Gastroesophageal sphincter (tissue), 4 donors: Measurements from ENCODE around the gene LBHD2. TPM values are rescaled to one million over a fixed set of nuclear protein-coding genes. Genes with fewer than 3 reads are reported as not detected.

Experiments
- ATAC-seq: fragments of 150-250 bp; one replicate; pipeline ENCODE4 v1.9.1; 2016; ENCODE audit warnings: mild to moderate bottlenecking, moderate library complexity
- H3K27ac ChIP-seq, 4 donors: fragments of 200-600 bp; sonication (generic) in 3 of 4; 1 replicate in 3 of 4; 2 replicates in 1 of 4; pipeline ENCODE4 v1.5.1; 2016 to 2019
- H3K27me3 ChIP-seq: fragments of 200-600 bp; sonication (generic); one replicate; pipeline ENCODE4 v1.5.1; 2019
- H3K36me3 ChIP-seq, 2 donors: fragments of 200-600 bp; sonication (generic); one replicate each; pipeline ENCODE4 v1.5.1; 2019; ENCODE audit warnings: control low read depth in 1 of 2
- H3K4me1 ChIP-seq, 3 donors: fragments of 200-600 bp; sonication (generic); 1 replicate in 2 of 3; 2 replicates in 1 of 3; pipeline ENCODE4 v1.5.1; 2016 to 2019; ENCODE audit warnings: control low read depth in 2 of 3
- H3K4me3 ChIP-seq, 2 donors: fragments of 200-600 bp; sonication (generic); one replicate each; pipeline ENCODE4 v1.5.1; 2019; ENCODE audit warnings: mild to moderate bottlenecking in 1 of 2, moderate library complexity in 1 of 2
- H3K9me3 ChIP-seq, 3 donors: fragments of 200-600 bp; sonication (generic); one replicate each; pipeline ENCODE4 v1.5.1; 2017 to 2019; ENCODE audit warnings: control low read depth in 2 of 3
- EP300 ChIP-seq: sonication (generic); formaldehyde crosslinking; IDR thresholded peaks from one replicate; pipeline ENCODE4 v1.6.1; 2017; ENCODE audit warnings: antibody characterized with exemption, mild to moderate bottlenecking
- POLR2A ChIP-seq, 2 donors: fragments of 450-650 bp; IDR thresholded peaks; one replicate each; pipeline ENCODE4 v1.6.1; 2017; ENCODE audit warnings: antibody characterized with exemption in 2 of 2, mild to moderate bottlenecking in 2 of 2, moderate library complexity in 1 of 2
- POLR2AphosphoS5 ChIP-seq: sonication (generic); formaldehyde crosslinking; IDR thresholded peaks from one replicate; pipeline ENCODE4 v1.6.1; 2017; ENCODE audit warnings: antibody characterized with exemption
- WGBS, 2 donors: methylation state at CpG; one replicate each; pipeline ENCODE4 v1.1.5; 2018; ENCODE audit warnings: low coverage in 1 of 2; 5-methylcytosine and 5-hydroxymethylcytosine counted together
- total RNA-seq, 4 donors: library from RNA; depleted of rRNA; stranded (reverse); fragments of >200 nt; gene quantifications; one replicate each; pipeline ENCODE4 v1.1.0, GENCODE V29; 2016
- TF ChIP-seq, protein P1 (sequence below), 4 experiments: fragments of 200-600 bp in 2 of 4; fragments of 450-650 bp in 2 of 4; sonication (generic) in 1 of 4; IDR thresholded peaks; one replicate each; pipeline ENCODE4 v1.5.1; 2017 to 2019; ENCODE audit warnings: antibody characterized with exemption in 4 of 4, mild to moderate bottlenecking in 2 of 4, moderate library complexity in 2 of 4

Gene LBHD2
- total RNA-seq, 4 donors from 2014 or later = not detected

DNA sequence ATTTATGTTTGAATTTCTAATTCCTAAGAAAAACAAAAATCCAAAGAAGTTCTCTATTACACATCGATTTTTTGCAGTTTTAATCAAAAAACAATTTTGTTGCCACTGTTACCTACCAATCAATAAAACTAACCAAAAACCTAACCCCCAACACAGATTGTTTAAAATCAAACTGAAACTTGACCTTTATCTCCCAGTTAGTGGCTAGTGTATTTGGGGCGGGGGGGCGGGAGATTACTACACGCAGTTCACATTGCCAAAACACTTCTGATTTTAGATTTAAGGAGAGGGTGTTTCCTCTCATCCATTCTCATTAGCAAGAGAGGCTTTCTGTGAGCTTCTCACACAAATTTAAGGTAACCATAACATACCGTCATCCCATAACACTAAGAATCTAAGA lies 33.1 kb upstream of the LBHD2 start:
- no peaks in the 10 kb centered on the region for H3K27me3 ChIP-seq
- H3K36me3 ChIP-seq = no peaks in the 10 kb centered on the region
- no peak overlapping the region for H3K4me3 ChIP-seq
- no peak overlapping the region for H3K27ac ChIP-seq
- WGBS, 2 donors = 70 to 75% methylated on average over 2 to 5 of the region's 5 CpGs
- TF ChIP-seq EP300 (no peak), POLR2A (IDR thresholded peaks at IDR 0.05) (no peak), POLR2AphosphoS5 (no peak)
- TF ChIP-seq, protein P1, sequence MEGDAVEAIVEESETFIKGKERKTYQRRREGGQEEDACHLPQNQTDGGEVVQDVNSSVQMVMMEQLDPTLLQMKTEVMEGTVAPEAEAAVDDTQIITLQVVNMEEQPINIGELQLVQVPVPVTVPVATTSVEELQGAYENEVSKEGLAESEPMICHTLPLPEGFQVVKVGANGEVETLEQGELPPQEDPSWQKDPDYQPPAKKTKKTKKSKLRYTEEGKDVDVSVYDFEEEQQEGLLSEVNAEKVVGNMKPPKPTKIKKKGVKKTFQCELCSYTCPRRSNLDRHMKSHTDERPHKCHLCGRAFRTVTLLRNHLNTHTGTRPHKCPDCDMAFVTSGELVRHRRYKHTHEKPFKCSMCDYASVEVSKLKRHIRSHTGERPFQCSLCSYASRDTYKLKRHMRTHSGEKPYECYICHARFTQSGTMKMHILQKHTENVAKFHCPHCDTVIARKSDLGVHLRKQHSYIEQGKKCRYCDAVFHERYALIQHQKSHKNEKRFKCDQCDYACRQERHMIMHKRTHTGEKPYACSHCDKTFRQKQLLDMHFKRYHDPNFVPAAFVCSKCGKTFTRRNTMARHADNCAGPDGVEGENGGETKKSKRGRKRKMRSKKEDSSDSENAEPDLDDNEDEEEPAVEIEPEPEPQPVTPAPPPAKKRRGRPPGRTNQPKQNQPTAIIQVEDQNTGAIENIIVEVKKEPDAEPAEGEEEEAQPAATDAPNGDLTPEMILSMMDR (IDR thresholded peaks at IDR 0.05) = no peak
- peaks cover 0 to 91% (median 26%) of the 10 kb centered on the region in 3 donors for H3K4me1 ChIP-seq
- ATAC-seq = no peak
- H3K9me3 ChIP-seq = no peaks in the 10 kb centered on the region

DNA sequence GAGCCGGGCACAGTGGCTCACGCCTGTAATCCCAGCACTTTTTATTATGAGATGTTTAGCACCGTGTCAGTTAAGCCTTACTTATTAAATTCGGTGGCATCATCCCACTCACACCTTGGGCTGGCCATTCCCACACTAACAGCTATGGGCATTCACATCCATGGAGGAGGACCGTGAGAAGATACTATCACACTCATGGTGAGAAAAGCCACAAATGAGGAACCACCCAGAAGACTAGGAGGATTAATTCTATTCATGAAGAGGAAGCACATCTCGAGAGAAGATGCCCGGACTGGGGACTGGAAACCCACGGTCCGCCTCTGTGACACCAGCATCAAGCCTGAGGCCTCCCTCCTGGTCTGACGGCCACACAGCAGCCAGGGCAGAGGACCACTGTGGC lies 31.6 kb upstream of the LBHD2 start:
- no peaks in the 10 kb centered on the region for H3K36me3 ChIP-seq
- TF ChIP-seq POLR2AphosphoS5 (no peak), POLR2A (IDR thresholded peaks at IDR 0.05) (no peak)
- TF ChIP-seq, protein P1 (IDR thresholded peaks at IDR 0.05) = no peak
- no peak overlapping the region for H3K4me3 ChIP-seq
- H3K4me1 ChIP-seq = peaks cover 0 to 82% (median 20%) of the 10 kb centered on the region in 3 donors
- ATAC-seq = no peak
- WGBS, 2 donors = 76 to 78% methylated on average over 7 to 9 of the region's 10 CpGs
- H3K9me3 ChIP-seq = no peaks in the 10 kb centered on the region
- no peak overlapping the region for H3K27ac ChIP-seq
- no peaks in the 10 kb centered on the region for H3K27me3 ChIP-seq

DNA sequence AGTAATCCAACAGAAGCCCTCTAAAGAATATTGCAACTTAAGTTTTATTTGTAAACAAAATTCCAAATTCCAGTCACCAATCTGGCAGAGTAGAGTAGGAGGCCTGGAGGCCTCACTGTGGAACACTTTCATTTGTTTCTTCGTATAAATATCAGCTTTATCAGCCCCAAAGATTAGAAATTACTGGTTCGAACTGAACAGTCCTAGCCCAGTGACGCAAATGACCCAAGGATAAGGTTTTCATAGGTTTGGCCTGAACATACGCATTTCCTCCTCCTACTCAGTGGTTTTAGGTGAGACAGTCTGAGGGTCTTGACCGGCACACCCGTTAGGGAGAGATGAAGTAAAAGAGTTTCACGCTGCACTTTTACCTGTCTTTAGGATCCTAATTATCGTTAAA lies 28.3 kb upstream of the LBHD2 start:
- H3K4me1 ChIP-seq = peaks cover 0 to 80% (median 31%) of the 10 kb centered on the region in 3 donors
- 43 to 58% methylated on average over 5 to 8 of the region's 8 CpGs for WGBS, 2 donors
- no peaks in the 10 kb centered on the region for H3K27me3 ChIP-seq
- no peaks in the 10 kb centered on the region for H3K9me3 ChIP-seq
- no peak for TF ChIP-seq EP300
- TF ChIP-seq, protein P1 (IDR thresholded peaks at IDR 0.05) = no peak
- peak overlapping the region in 3 of 4 donors; percentile 90 to 99 (median 94) for H3K27ac ChIP-seq
- no peak for ATAC-seq
- H3K4me3 ChIP-seq = peak overlapping the region; percentile 67 to 78
- no peaks in the 10 kb centered on the region for H3K36me3 ChIP-seq

DNA sequence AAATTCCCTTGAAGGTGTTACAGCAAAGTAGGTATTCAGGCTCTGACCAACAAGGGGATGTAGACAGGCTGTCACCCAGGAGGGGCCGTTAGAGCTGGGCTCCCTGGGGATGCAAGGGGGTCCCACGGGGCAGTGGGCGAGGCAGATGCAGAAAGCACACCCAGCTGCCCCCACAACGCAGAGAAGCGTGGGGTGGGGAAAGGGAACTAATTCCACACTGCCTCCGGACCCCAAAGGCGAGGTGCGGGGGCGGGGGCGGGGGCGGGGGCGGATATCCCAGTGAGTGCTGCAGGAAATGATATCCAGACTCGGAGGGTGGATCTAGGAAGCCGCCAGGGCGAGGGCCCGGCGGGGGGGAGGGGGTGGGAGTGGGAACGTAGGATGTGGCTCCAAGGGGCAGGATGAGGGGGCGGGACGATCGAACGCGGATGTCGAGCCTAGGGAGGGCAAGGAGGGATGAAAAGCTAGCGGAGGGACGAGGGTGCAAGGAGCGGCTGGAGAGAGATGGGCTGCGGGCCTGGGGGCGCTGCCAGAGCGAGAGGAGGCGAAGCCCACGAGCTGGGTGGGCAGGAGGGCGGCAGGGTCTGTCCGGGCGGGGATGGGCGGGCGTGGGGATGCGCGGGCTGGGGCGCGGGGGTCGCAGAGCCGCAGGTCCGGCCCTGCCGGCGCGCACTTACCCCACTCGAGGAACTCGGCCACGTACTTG lies 27.5 kb upstream of the LBHD2 start:
- Histone ChIP-seq H3K36me3 (no peaks in the 10 kb centered on the region), H3K4me3 (peak overlapping the region; percentile 67 to 78), H3K9me3 (no peaks in the 10 kb centered on the region), H3K4me1 (peaks cover 0 to 72% (median 31%) of the 10 kb centered on the region in 3 donors), H3K27me3 (no peaks in the 10 kb centered on the region), H3K27ac (peak overlapping the region; percentile 54 to 99 (median 92))
- WGBS, 2 donors = 0 to 1% methylated on average over 7 to 23 of the region's 50 CpGs
- peak; percentile 7 for ATAC-seq
- no peak for TF ChIP-seq EP300
- TF ChIP-seq, protein P1 (IDR thresholded peaks at IDR 0.05) = no peak

DNA sequence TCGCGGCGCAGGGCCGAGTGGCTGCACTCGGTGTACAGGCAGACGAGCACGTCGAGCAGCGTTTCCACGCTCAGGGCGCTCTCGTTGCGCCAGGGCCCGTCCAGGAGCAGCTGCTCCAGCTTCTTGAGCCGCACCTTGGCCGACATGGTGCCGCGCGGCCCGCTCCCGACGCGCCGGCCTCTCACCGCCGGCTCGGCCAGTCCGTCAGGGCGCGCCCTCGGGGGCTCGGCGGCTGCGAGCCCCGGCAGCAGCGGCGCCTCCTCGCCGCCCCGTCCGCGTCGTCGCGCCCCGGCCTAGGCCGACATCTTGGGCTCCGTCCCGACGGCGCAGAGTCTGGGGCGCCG lies 27.0 kb upstream of the LBHD2 start:
- no peaks in the 10 kb centered on the region for H3K27me3 ChIP-seq
- peak overlapping the region; percentile 67 to 78 for H3K4me3 ChIP-seq
- no CpG with 5 or more reads among the region's 53 CpGs for WGBS, 2 donors
- TF ChIP-seq POLR2A (IDR thresholded peaks at IDR 0.05) (no peak), POLR2AphosphoS5 (no peak), EP300 (no peak)
- no peaks in the 10 kb centered on the region for H3K9me3 ChIP-seq
- peaks cover 0 to 67% (median 31%) of the 10 kb centered on the region in 3 donors for H3K4me1 ChIP-seq
- ATAC-seq = peak; percentile 14
- peak overlapping the region; percentile 54 to 99 (median 92) for H3K27ac ChIP-seq
- H3K36me3 ChIP-seq = no peaks in the 10 kb centered on the region
